ENCODE measurements around the gene CAMLG. TPM values are rescaled to one million over a fixed set of nuclear protein-coding genes. Genes with fewer than 3 reads are reported as not detected.

Gene CAMLG
- total and polyA plus RNA-seq, 2 of the 8 experiments (the other 6 are each of a cell fraction or from before 2014, with no cell fraction given): 12.3 to 42.8 TPM

GRCh38 chr5:134738133-134738962, at the start of gene CAMLG (continued):
- TF ChIP-seq, protein P1, sequence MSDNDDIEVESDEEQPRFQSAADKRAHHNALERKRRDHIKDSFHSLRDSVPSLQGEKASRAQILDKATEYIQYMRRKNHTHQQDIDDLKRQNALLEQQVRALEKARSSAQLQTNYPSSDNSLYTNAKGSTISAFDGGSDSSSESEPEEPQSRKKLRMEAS (IDR thresholded peaks at IDR 0.05): peak; percentile 98
- TF ChIP-seq SIN3A (conservative IDR thresholded peaks at IDR 0.05 in 1 of 2, IDR thresholded peaks at IDR 0.05 in 1 of 2; ENCODE audit: low read depth in 1 of 2, low read length in 2 of 2) (peak; percentile 20 to 47; a peak in 2 of 4 replicates), SRF (IDR thresholded peaks at IDR 0.05; ENCODE audit: low read depth, low read length) (no peak), BRCA1 (IDR thresholded peaks at IDR 0.05; ENCODE audit: low read depth, low read length) (0 out of 2 replicates have a peak, but pooled peaks have one; percentile 31), BACH1 (IDR thresholded peaks at IDR 0.05; ENCODE audit: low read length) (peak; percentile 89), TBP (IDR thresholded peaks at IDR 0.05; ENCODE audit: low read depth, low read length) (peak; percentile 75; the same call in 1 of the 2 replicates), EGR1 (IDR thresholded peaks at IDR 0.05; ENCODE audit: borderline replicate concordance, low read depth, low read length) (no peak), CEBPB (IDR thresholded peaks at IDR 0.05; ENCODE audit: low read depth, low read length) (peak; percentile 14; the same call in 1 of the 2 replicates), KDM4A (IDR thresholded peaks at IDR 0.05; ENCODE audit: low read depth, low read length, severe bottlenecking) (peak; percentile 91), SUZ12 (IDR thresholded peaks at IDR 0.05; ENCODE audit: low read length) (no peak), RBBP5 (IDR thresholded peaks at IDR 0.05; ENCODE audit: borderline replicate concordance, low read depth, low read length) (peak; percentile 65), CREB1 (IDR thresholded peaks at IDR 0.05) (peak; percentile 98), SAP30 (IDR thresholded peaks at IDR 0.05; ENCODE audit: insufficient read depth, insufficient replicate concordance, low read length) (no peak), MAFK (IDR thresholded peaks at IDR 0.05; ENCODE audit: low read depth, low read length) (no peak), ATF2 (IDR thresholded peaks at IDR 0.05; ENCODE audit: low read length) (peak; percentile 5; the same call in 1 of the 2 replicates)

Data from H1 (cell line).